ENCODE data around the gene TMEM238. TPM values are rescaled to one million over a fixed set of nuclear protein-coding genes. Genes with fewer than 3 reads are reported as not detected.

TMEM238 gene, protein sequence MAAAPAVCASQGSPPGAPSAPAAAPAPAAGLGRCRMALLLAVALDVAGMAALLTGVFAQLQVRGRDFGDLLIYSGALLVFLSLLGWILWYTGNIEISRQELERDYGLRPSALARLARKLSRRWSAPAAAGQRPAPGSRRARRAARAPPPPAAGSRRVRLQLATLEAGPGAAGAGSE
- polyA plus RNA-seq (2012; rRNA removed) = 0.08 and 0.12 TPM in 2 replicates
- polyA plus RNA-seq (2012; cell fraction: cytosol; rRNA removed) = 0.03 and 0.05 TPM in 2 replicates
- polyA plus RNA-seq (2012; cell fraction: nucleus; rRNA removed) = 0.12 TPM in 1 of 2 replicates, not detected in the other

DNA sequence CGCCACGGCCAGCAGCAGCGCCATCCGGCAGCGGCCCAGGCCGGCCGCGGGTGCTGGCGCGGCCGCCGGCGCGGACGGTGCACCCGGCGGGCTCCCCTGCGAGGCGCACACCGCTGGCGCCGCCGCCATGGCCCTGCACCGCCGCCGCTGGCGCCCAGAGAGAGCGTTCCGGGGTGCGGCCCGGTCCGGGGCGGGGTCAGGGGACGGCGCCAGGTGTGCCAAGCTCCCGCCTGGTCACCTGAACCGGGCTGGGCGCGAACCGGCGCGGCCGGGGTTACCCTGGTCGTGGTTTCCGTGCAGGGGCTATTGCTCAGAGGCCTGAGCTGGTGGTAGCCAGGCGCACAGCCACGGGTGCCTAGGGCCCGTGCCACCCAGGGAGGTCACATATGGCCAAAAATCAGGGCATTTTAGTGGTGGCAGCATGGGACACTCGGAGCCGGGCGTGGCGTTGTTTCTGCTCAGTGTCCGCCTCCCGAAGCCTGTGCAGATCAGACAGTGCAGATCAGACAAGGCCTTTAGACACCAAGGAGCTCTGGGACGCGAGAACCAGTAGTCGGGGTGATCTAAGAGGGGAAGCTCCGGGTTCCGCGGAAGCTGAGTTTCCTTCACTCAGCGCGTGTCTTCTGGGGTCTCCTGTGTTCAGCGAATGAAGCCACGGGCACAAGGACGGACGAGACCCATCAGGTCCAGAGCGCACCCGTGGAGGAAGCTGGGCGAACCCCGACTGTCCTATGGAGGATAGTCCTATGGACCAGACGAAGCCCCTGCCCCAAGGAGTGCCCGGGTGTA, at the start of gene TMEM238:
TMEM238 (minus strand) TSS at position 162 of the 789 bp plus-strand sequence; CDS start at position 129, 33 bp downstream.
- peaks cover 18 to 40% of the 10 kb centered on the region in 2 experiments; a peak in 3 of 4 replicates for H3K4me1 ChIP-seq (ENCODE audit: control insufficient read depth in 1 of 2, insufficient read depth in 2 of 2, low read depth in 1 of 2, low read length in 1 of 2)
- H3K9me2 ChIP-seq = no peaks in the 10 kb centered on the region
- peak within 1 kb of the TSS; percentile 97 for H3K9ac ChIP-seq
- H2AFZ ChIP-seq (ENCODE audit: low read depth) = peak within 1 kb of the TSS; percentile 94
- peaks cover 26 to 31% of the 10 kb centered on the region in 2 experiments for H3K36me3 ChIP-seq (replicated peaks in 1 of 2; ENCODE audit: control insufficient read depth in 1 of 2, insufficient read depth in 2 of 2, low read length in 1 of 2)
- DNase-seq = peak; percentile 30
- H3F3A ChIP-seq (replicated peaks; ENCODE audit: insufficient read depth) = peaks cover 16% of the 10 kb centered on the region
- H3K79me2 ChIP-seq (ENCODE audit: insufficient read depth) = peaks cover 36% of the 10 kb centered on the region
- H3K4me3 ChIP-seq (ENCODE audit: low read depth in 2 of 2, low read length in 1 of 2) = peak within 1 kb of the TSS; percentile 86 to 97
- H3K27me3 ChIP-seq (ENCODE audit: insufficient read depth) = no peaks in the 10 kb centered on the region
- TF ChIP-seq TEAD4 (IDR thresholded peaks at IDR 0.05; ENCODE audit: borderline replicate concordance, insufficient read depth) (no peak), SIN3A (IDR thresholded peaks at IDR 0.05; ENCODE audit: borderline replicate concordance, low read depth, low read length) (no peak), RCOR1 (IDR thresholded peaks at IDR 0.05; ENCODE audit: low read length) (no peak), EP300 (IDR thresholded peaks at IDR 0.05; ENCODE audit: borderline replicate concordance in 1 of 2, low read depth in 1 of 2, low read length in 1 of 2) (no peak), RXRA (IDR thresholded peaks at IDR 0.05; ENCODE audit: borderline replicate concordance, low read depth) (no peak), CHD2 (IDR thresholded peaks at IDR 0.05; ENCODE audit: low read length, partially characterized antibody) (no peak), GATA2 (CRISPR knock-in tag; IDR thresholded peaks at IDR 0.05) (no peak), RFX5 (IDR thresholded peaks at IDR 0.05; ENCODE audit: low read length) (no peak)
- TF ChIP-seq, protein P1, sequence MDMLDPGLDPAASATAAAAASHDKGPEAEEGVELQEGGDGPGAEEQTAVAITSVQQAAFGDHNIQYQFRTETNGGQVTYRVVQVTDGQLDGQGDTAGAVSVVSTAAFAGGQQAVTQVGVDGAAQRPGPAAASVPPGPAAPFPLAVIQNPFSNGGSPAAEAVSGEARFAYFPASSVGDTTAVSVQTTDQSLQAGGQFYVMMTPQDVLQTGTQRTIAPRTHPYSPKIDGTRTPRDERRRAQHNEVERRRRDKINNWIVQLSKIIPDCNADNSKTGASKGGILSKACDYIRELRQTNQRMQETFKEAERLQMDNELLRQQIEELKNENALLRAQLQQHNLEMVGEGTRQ (IDR thresholded peaks at IDR 0.05; ENCODE audit: borderline replicate concordance, low read depth, low read length) = no peak
- TF ChIP-seq, protein P2, sequence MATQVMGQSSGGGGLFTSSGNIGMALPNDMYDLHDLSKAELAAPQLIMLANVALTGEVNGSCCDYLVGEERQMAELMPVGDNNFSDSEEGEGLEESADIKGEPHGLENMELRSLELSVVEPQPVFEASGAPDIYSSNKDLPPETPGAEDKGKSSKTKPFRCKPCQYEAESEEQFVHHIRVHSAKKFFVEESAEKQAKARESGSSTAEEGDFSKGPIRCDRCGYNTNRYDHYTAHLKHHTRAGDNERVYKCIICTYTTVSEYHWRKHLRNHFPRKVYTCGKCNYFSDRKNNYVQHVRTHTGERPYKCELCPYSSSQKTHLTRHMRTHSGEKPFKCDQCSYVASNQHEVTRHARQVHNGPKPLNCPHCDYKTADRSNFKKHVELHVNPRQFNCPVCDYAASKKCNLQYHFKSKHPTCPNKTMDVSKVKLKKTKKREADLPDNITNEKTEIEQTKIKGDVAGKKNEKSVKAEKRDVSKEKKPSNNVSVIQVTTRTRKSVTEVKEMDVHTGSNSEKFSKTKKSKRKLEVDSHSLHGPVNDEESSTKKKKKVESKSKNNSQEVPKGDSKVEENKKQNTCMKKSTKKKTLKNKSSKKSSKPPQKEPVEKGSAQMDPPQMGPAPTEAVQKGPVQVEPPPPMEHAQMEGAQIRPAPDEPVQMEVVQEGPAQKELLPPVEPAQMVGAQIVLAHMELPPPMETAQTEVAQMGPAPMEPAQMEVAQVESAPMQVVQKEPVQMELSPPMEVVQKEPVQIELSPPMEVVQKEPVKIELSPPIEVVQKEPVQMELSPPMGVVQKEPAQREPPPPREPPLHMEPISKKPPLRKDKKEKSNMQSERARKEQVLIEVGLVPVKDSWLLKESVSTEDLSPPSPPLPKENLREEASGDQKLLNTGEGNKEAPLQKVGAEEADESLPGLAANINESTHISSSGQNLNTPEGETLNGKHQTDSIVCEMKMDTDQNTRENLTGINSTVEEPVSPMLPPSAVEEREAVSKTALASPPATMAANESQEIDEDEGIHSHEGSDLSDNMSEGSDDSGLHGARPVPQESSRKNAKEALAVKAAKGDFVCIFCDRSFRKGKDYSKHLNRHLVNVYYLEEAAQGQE (IDR thresholded peaks at IDR 0.05; ENCODE audit: low read depth, low read length) = no peak
- peak within 1 kb of the TSS; percentile 98 for H3K27ac ChIP-seq (ENCODE audit: low read depth in 2 of 2, low read length in 1 of 2)
- H3K9me3 ChIP-seq = no peaks in the 10 kb centered on the region
- 55% methylated on average over 33 of the region's 72 CpGs for WGBS (ENCODE audit: low lambda C conversion rate)
- peaks cover 34% of the 10 kb centered on the region for H4K20me1 ChIP-seq (ENCODE audit: insufficient read depth)
- ChIA-PET POLR2A (interaction anchor here (1.0 to 1.9 kb wide), 7 partner anchors 16 to 157 kb away, joined by 3 to 12 read pairs (median 4); partner anchors contain the start of genes KMT5C, UBE2S and ZNF628), CTCF (interaction anchor here (0.5 to 2.9 kb wide), 25 partner anchors 11 to 270 kb away, joined by 3 to 33 read pairs (median 3); partner anchors contain the start of genes DNAAF3 and IL11)
- H3K4me2 ChIP-seq = peak within 1 kb of the TSS; percentile 78
